ENCODE results near the gene RNU1-3.
"Not testable (repeated sequence)": the region's sequence is repeated elsewhere in the genome, so short reads cannot be mapped to it uniquely, and the experiment has no call there.

Gene RNU1-3

GRCh38 chr1:16636551-16637195, 30.1 kb downstream of the RNU1-3 start:
- not testable (repeated sequence) for DNase-seq

- not testable (repeated sequence) for DNase-seq
These were observed 30.8 kb downstream of the RNU1-3 start for GRCh38 chr1:16635959-16636358.

GRCh38 chr1:16633540-16634282, 33.0 kb downstream of the RNU1-3 start:
- not testable (repeated sequence) for DNase-seq

- DNase-seq: not testable (repeated sequence)
These were observed 34.5 kb downstream of the RNU1-3 start for GRCh38 chr1:16632044-16632850.

GRCh38 chr1:16631248-16632043, 35.3 kb downstream of the RNU1-3 start:
- no peak for DNase-seq

- DNase-seq: no peak
These were observed 36.0 kb downstream of the RNU1-3 start for GRCh38 chr1:16630661-16631247.

- not testable (repeated sequence) for DNase-seq
These were observed 36.7 kb downstream of the RNU1-3 start for GRCh38 chr1:16629916-16630530.

GRCh38 chr1:16628361-16629111, 38.2 kb downstream of the RNU1-3 start:
- DNase-seq: no peak

GRCh38 chr1:16626409-16626983, 40.3 kb downstream of the RNU1-3 start:
- not testable (repeated sequence) for DNase-seq

- DNase-seq: no peak
These were observed 41.0 kb downstream of the RNU1-3 start for GRCh38 chr1:16625497-16626408.

- DNase-seq: not testable (repeated sequence)
These were observed 42.7 kb downstream of the RNU1-3 start for GRCh38 chr1:16623812-16624719.

GRCh38 chr1:16623337-16623736, 43.4 kb downstream of the RNU1-3 start:
- not testable (repeated sequence) for DNase-seq

- DNase-seq: not testable (repeated sequence)
These were observed 45.0 kb downstream of the RNU1-3 start for GRCh38 chr1:16621681-16622315.

GRCh38 chr1:16621300-16621658, 45.5 kb downstream of the RNU1-3 start:
- DNase-seq: no peak

- not testable (repeated sequence) for DNase-seq
These were observed 46.8 kb downstream of the RNU1-3 start for GRCh38 chr1:16619803-16620501.

GRCh38 chr1:16618719-16619118, 48.0 kb downstream of the RNU1-3 start:
- DNase-seq: no peak
